ENCODE results near the gene ACP2.

GRCh38 chr11:47278058-47278457 is 29.4 kb upstream of the ACP2 start:
- TF ChIP-seq CTCF (IDR thresholded peaks at IDR 0.05) = no peak
- no peak for TF ChIP-seq POLR2A (IDR thresholded peaks at IDR 0.05)
- TF ChIP-seq POLR2AphosphoS5 (IDR thresholded peaks at IDR 0.05) = no peak
